ENCODE measurements around the gene PPP1R15A.
A peak's percentile ranks its signal among the peaks of the same experiment; 100 is the strongest.
"Not testable (repeated sequence)": the region's sequence is repeated elsewhere in the genome, so short reads cannot be mapped to it uniquely, and the experiment has no call there.

The PPP1R15A gene

DNA sequence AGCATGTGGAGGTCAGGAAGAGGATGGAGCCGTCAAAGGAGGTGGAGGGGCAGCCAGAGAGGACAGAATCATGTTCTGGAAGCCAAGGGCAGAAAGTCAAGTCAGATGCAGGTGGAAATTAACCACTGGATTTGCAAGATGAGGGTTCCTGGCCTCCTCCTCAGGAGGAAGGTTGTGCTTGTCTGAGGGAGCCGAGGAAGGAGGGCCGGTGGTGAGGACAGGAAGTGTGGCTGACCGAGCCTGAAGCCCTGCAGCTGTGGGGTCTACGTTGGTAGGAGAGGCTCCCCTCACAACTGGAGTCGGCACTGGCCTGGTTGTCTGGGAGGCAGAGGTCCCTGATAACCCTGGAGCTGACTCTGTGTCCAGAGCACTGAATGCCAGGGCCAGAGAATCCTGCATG lies 45.9 kb downstream of the PPP1R15A start (continued):
- no peak for TF ChIP-seq ZNF830 (tag by site-specific recombination; IDR thresholded peaks at IDR 0.05; ENCODE audit: low read depth)
- no peak for TF ChIP-seq ZEB2 (tag by site-specific recombination; IDR thresholded peaks at IDR 0.05)
- TF ChIP-seq ZNF211 (tag by site-specific recombination; IDR thresholded peaks at IDR 0.05; ENCODE audit: low read depth), result no peak
- TF ChIP-seq ZNF544 (tag by site-specific recombination; IDR thresholded peaks at IDR 0.05), result no peak
- no peak for TF ChIP-seq ZFP3 (tag by site-specific recombination; IDR thresholded peaks at IDR 0.05; ENCODE audit: low read depth)

GRCh38 chr19:48918801-48919247 lies 46.6 kb downstream of the PPP1R15A start:
- H3K9me3 ChIP-seq (ENCODE audit: control insufficient read depth, insufficient read depth, low read depth, low read length), result no peaks in the 10 kb centered on the region
- H3K4me1 ChIP-seq (ENCODE audit: control insufficient read depth, insufficient read depth, low read length), result no peaks in the 10 kb centered on the region
- H3K27ac ChIP-seq (ENCODE audit: extremely low read depth, low read depth, low read length), result no peak overlapping the region
- ChIA-PET CTCF (interaction anchor here (0.9 kb wide), 2 partner anchors 14 to 75 kb away, joined by 3 to 4 read pairs; partner anchors contain the start of genes GYS1 and RUVBL2), POLR2A (interaction anchor here (0.7 to 1.1 kb wide), 5 partner anchors 14 to 47 kb away, joined by 3 to 8 read pairs (median 4); partner anchors contain the start of genes DHDH and PPP1R15A)
- peak; percentile 56 for TF ChIP-seq ZNF335 (tag by site-specific recombination; conservative IDR thresholded peaks at IDR 0.05)
- peak; percentile 91 for TF ChIP-seq ZNF76 (tag by site-specific recombination; IDR thresholded peaks at IDR 0.05; ENCODE audit: borderline replicate concordance, low read depth)
- TF ChIP-seq ZNF645 (tag by site-specific recombination; IDR thresholded peaks at IDR 0.05), result no peak
- H3K36me3 ChIP-seq (ENCODE audit: control insufficient read depth in 2 of 2, insufficient read depth in 1 of 2, low read length in 2 of 2), result peaks cover 37 to 55% of the 10 kb centered on the region in 2 experiments; a peak in 2 of 3 replicates
- H3K4me3 ChIP-seq (ENCODE audit: low read depth, low read length), result no peak overlapping the region

GRCh38 chr19:48919271-48919670 lies 47.0 kb downstream of the PPP1R15A start:
- not testable (repeated sequence) for H3K4me1 ChIP-seq (ENCODE audit: control insufficient read depth, insufficient read depth, low read length); H3K9me3 ChIP-seq (ENCODE audit: control insufficient read depth, insufficient read depth, low read depth, low read length); H3K4me3 ChIP-seq (ENCODE audit: low read depth, low read length); H3K27ac ChIP-seq (ENCODE audit: extremely low read depth, low read depth, low read length)
- ChIA-PET POLR2A (interaction anchor here (0.7 to 1.1 kb wide), 4 partner anchors 14 to 47 kb away, joined by 3 to 8 read pairs (median 4); partner anchors contain the start of genes DHDH and PPP1R15A), CTCF (interaction anchor here (0.7 to 0.9 kb wide), 2 partner anchors 14 to 74 kb away, joined by 3 to 4 read pairs; partner anchors contain the start of genes GYS1 and RUVBL2)
- peaks cover 33 to 53% of the 10 kb centered on the region in 2 experiments; a peak in 2 of 3 replicates for H3K36me3 ChIP-seq (ENCODE audit: control insufficient read depth in 2 of 2, insufficient read depth in 1 of 2, low read length in 2 of 2)
- TF ChIP-seq ZNF664 (tag by site-specific recombination; IDR thresholded peaks at IDR 0.05) (peak; percentile 72), ZNF791 (tag by site-specific recombination; IDR thresholded peaks at IDR 0.05) (peak; percentile 64; the same call in 1 of the 2 replicates), PRDM4 (tag by site-specific recombination; IDR thresholded peaks at IDR 0.05) (peak; percentile 23; the same call in 1 of the 2 replicates), ZNF426 (tag by site-specific recombination; IDR thresholded peaks at IDR 0.05) (peak; percentile 74), ZNF560 (tag by site-specific recombination; IDR thresholded peaks at IDR 0.05; ENCODE audit: borderline replicate concordance) (peak; percentile 52; the same call in 1 of the 2 replicates), ZBTB8A (tag by site-specific recombination; IDR thresholded peaks at IDR 0.05) (peak; percentile 44; the same call in 1 of the 2 replicates), ZNF266 (tag by site-specific recombination; IDR thresholded peaks at IDR 0.05; ENCODE audit: low read depth) (peak; percentile 66; the same call in 1 of the 2 replicates), ZNF433 (tag by site-specific recombination; IDR thresholded peaks at IDR 0.05; ENCODE audit: low read depth) (peak; percentile 69; the same call in 1 of the 2 replicates)
- TF ChIP-seq, protein P1, sequence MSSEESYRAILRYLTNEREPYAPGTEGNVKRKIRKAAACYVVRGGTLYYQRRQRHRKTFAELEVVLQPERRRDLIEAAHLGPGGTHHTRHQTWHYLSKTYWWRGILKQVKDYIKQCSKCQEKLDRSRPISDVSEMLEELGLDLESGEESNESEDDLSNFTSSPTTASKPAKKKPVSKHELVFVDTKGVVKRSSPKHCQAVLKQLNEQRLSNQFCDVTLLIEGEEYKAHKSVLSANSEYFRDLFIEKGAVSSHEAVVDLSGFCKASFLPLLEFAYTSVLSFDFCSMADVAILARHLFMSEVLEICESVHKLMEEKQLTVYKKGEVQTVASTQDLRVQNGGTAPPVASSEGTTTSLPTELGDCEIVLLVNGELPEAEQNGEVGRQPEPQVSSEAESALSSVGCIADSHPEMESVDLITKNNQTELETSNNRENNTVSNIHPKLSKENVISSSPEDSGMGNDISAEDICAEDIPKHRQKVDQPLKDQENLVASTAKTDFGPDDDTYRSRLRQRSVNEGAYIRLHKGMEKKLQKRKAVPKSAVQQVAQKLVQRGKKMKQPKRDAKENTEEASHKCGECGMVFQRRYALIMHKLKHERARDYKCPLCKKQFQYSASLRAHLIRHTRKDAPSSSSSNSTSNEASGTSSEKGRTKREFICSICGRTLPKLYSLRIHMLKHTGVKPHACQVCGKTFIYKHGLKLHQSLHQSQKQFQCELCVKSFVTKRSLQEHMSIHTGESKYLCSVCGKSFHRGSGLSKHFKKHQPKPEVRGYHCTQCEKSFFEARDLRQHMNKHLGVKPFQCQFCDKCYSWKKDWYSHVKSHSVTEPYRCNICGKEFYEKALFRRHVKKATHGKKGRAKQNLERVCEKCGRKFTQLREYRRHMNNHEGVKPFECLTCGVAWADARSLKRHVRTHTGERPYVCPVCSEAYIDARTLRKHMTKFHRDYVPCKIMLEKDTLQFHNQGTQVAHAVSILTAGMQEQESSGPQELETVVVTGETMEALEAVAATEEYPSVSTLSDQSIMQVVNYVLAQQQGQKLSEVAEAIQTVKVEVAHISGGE (tag by site-specific recombination; conservative IDR thresholded peaks at IDR 0.05; ENCODE audit: low read depth), result peak; percentile 71
- TF ChIP-seq, protein P2, sequence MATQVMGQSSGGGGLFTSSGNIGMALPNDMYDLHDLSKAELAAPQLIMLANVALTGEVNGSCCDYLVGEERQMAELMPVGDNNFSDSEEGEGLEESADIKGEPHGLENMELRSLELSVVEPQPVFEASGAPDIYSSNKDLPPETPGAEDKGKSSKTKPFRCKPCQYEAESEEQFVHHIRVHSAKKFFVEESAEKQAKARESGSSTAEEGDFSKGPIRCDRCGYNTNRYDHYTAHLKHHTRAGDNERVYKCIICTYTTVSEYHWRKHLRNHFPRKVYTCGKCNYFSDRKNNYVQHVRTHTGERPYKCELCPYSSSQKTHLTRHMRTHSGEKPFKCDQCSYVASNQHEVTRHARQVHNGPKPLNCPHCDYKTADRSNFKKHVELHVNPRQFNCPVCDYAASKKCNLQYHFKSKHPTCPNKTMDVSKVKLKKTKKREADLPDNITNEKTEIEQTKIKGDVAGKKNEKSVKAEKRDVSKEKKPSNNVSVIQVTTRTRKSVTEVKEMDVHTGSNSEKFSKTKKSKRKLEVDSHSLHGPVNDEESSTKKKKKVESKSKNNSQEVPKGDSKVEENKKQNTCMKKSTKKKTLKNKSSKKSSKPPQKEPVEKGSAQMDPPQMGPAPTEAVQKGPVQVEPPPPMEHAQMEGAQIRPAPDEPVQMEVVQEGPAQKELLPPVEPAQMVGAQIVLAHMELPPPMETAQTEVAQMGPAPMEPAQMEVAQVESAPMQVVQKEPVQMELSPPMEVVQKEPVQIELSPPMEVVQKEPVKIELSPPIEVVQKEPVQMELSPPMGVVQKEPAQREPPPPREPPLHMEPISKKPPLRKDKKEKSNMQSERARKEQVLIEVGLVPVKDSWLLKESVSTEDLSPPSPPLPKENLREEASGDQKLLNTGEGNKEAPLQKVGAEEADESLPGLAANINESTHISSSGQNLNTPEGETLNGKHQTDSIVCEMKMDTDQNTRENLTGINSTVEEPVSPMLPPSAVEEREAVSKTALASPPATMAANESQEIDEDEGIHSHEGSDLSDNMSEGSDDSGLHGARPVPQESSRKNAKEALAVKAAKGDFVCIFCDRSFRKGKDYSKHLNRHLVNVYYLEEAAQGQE (tag by site-specific recombination; IDR thresholded peaks at IDR 0.05), result peak; percentile 65; the same call in 1 of the 2 replicates

Measured in HEK293 (cell line).